Upper lobe of right lung (tissue), 1 donor: ENCODE results near the gene TMEM50B. TPM values are rescaled to one million over a fixed set of nuclear protein-coding genes. Genes with fewer than 3 reads are reported as not detected.

Experiments used
- ATAC-seq: fragments of 200-7000 bp; cut with Tn5 transposase; one replicate; pipeline ENCODE4 v1.9.1; 2020; ENCODE audit warnings: mild to moderate bottlenecking, moderate library complexity
- DNase-seq: peaks from one replicate; pipeline ENCODE4 v3.0.0-alpha.2; 2020
- H3K27ac ChIP-seq: fragments of 200-600 bp; one replicate; pipeline ENCODE4 v1.8.0; 2022
- H3K27me3 ChIP-seq: fragments of 200-600 bp; one replicate; pipeline ENCODE4 v1.8.0; 2022; ENCODE audit warnings: mild to moderate bottlenecking
- H3K36me3 ChIP-seq: fragments of 200-600 bp; one replicate; pipeline ENCODE4 v1.8.0; 2022
- H3K4me1 ChIP-seq: fragments of 200-600 bp; one replicate; pipeline ENCODE4 v1.8.0; 2022
- H3K4me3 ChIP-seq: fragments of 200-600 bp; one replicate; pipeline ENCODE4 v1.8.0; 2022; ENCODE audit warnings: mild to moderate bottlenecking
- H3K9me3 ChIP-seq: fragments of 200-600 bp; one replicate; pipeline ENCODE4 v1.8.0; 2022
- CTCF ChIP-seq: fragments of 200-600 bp; IDR thresholded peaks from one replicate; pipeline ENCODE4 v1.8.0; 2022; ENCODE audit warnings: antibody characterized with exemption
- intact Hi-C: fragments of 100-400 bp; cut with DNase I; formaldehyde crosslinking; loops from one replicate; pipeline ENCODE4 v1.11.0; 2022
- total RNA-seq: library from RNA; stranded (reverse); fragmentation: NEBNext Ultra II Directional; extraction: Animal tissue kit (Norgen Biotek cat#: 25700); gene quantifications from one replicate; pipeline ENCODE4 v1.2.1, GENCODE V29; 2021
- donor health status: DM: no; HTN: yes; CAD: no; lungs with severe emphysema.

The TMEM50B gene
- total RNA-seq, 1 donor from 2014 or later, result 73.2 TPM

- peaks cover 2% of the 10 kb centered on the region for H3K4me1 ChIP-seq
- intact Hi-C loops, result no loop called here
- ATAC-seq, result no peak
These were observed 16.0 kb upstream of the TMEM50B start for GRCh38 chr21:33495743-33496142.

GRCh38 chr21:33493756-33494155 is 14.0 kb upstream of the TMEM50B start:
- no peak for TF ChIP-seq CTCF
- Histone ChIP-seq H3K27ac (no peak overlapping the region), H3K4me3 (no peak overlapping the region), H3K27me3 (no peaks in the 10 kb centered on the region), H3K4me1 (peaks cover 6% of the 10 kb centered on the region), H3K9me3 (no peaks in the 10 kb centered on the region), H3K36me3 (no peaks in the 10 kb centered on the region)
- ATAC-seq (no peak), DNase-seq (no peak)
- intact Hi-C loops, result no loop called here

More at GRCh38 chr21:33495743-33496142, 16.0 kb upstream of the TMEM50B start:
- H3K9me3 ChIP-seq, result no peaks in the 10 kb centered on the region
- DNase-seq, result no peak
- no peaks in the 10 kb centered on the region for H3K27me3 ChIP-seq
- H3K27ac ChIP-seq, result no peak overlapping the region
- no peaks in the 10 kb centered on the region for H3K36me3 ChIP-seq
- no peak overlapping the region for H3K4me3 ChIP-seq
- no peak for TF ChIP-seq CTCF

- Histone ChIP-seq H3K4me1 (peaks cover 6% of the 10 kb centered on the region), H3K36me3 (no peaks in the 10 kb centered on the region), H3K9me3 (no peaks in the 10 kb centered on the region), H3K27me3 (no peaks in the 10 kb centered on the region), H3K4me3 (no peak overlapping the region), H3K27ac (no peak overlapping the region)
- DNase-seq (no peak), ATAC-seq (no peak)
- TF ChIP-seq CTCF, result no peak
- intact Hi-C loops, result no loop called here
These were observed 12.8 kb upstream of the TMEM50B start for GRCh38 chr21:33492571-33492970.

- TF ChIP-seq CTCF, result no peak
- H3K27me3 ChIP-seq, result no peaks in the 10 kb centered on the region
- ATAC-seq, result peak; percentile 99
- intact Hi-C loops, result no loop called here
- no peaks in the 10 kb centered on the region for H3K9me3 ChIP-seq
- H3K27ac ChIP-seq, result peak within 1 kb of the TSS; percentile 73
- H3K36me3 ChIP-seq, result no peaks in the 10 kb centered on the region
- peak within 1 kb of the TSS; percentile 72 for H3K4me3 ChIP-seq
- peak; percentile 97 for DNase-seq
- H3K4me1 ChIP-seq, result peaks cover 6% of the 10 kb centered on the region
These were observed 11.8 kb upstream of the TMEM50B start, which contains the start of gene DNAJC28 for GRCh38 chr21:33491373-33492102. TSS of gene DNAJC28 (minus strand) at chr21:33491716. CDS start at chr21:33489393, 2,323 bp downstream.

- H3K9me3 ChIP-seq, result no peaks in the 10 kb centered on the region
- no peaks in the 10 kb centered on the region for H3K27me3 ChIP-seq
- H3K27ac ChIP-seq, result peak overlapping the region; percentile 73
- DNase-seq (no peak), ATAC-seq (no peak)
- peaks cover 6% of the 10 kb centered on the region for H3K4me1 ChIP-seq
- H3K4me3 ChIP-seq, result peak overlapping the region; percentile 72
- intact Hi-C loops, result no loop called here
- TF ChIP-seq CTCF, result no peak
- no peaks in the 10 kb centered on the region for H3K36me3 ChIP-seq
These were observed 11.2 kb upstream of the TMEM50B start for GRCh38 chr21:33490991-33491372.
